A673 (cell line): ENCODE data around the gene ANKRD50. TPM values are rescaled to one million over a fixed set of nuclear protein-coding genes. Genes with fewer than 3 reads are reported as not detected.

Experiments
- BruUV-seq: library from RNA; stranded (reverse); fragments of 400-500 nt; replicated peaks from 2 replicates; lab custom pipeline; 2021; lab: Mats Ljungman, UMichigan
- CTCF ChIA-PET: fragments of 300-600 bp; sonication (Branson Sonifier 250); formaldehyde crosslinking; loops from one replicate; lab custom pipeline; 2022; ENCODE audit warnings: antibody characterized with exemption; lab: Charles Lee
- POLR2A ChIA-PET: fragments of 300-600 bp; sonication (Branson Sonifier 250); formaldehyde crosslinking; loops from one replicate; lab custom pipeline; 2022; ENCODE audit warnings: antibody characterized with exemption; ENCODE audit not compliant: low non-redundant PET; lab: Charles Lee
- DNase-seq: peaks from one replicate; pipeline ENCODE4 v3.0.0-alpha.2; 2015; ENCODE audit warnings: low spot score
- H3K27ac ChIP-seq: fragments of 200-600 bp; sonication (generic); 2 replicates; pipeline ENCODE4 v1.5.1; 2016; ENCODE audit warnings: mixed run types, low read depth, mild to moderate bottlenecking, mixed read lengths, antibody characterized with exemption, low read length; ENCODE audit not compliant: poor library complexity, severe bottlenecking
- H3K27me3 ChIP-seq: fragments of 200-600 bp; sonication (generic); replicated peaks from 2 replicates; pipeline ENCODE4 v1.6.1; 2017; ENCODE audit warnings: mixed run types, low read depth, mild to moderate bottlenecking, mixed read lengths, antibody characterized with exemption, low read length; ENCODE audit not compliant: insufficient read depth, poor library complexity
- H3K36me3 ChIP-seq: fragments of 200-600 bp; sonication (generic); 2 replicates; pipeline ENCODE4 v1.6.1; 2016; ENCODE audit warnings: mixed run types, mild to moderate bottlenecking, mixed read lengths, antibody characterized with exemption, low read length; ENCODE audit not compliant: insufficient read depth, poor library complexity, severe bottlenecking
- H3K4me1 ChIP-seq: fragments of 200-600 bp; sonication (generic); 2 replicates; pipeline ENCODE4 v1.6.1; 2017; ENCODE audit warnings: mixed run types, mild to moderate bottlenecking, mixed read lengths, antibody characterized with exemption, low read length; ENCODE audit not compliant: insufficient read depth, poor library complexity, severe bottlenecking
- H3K4me3 ChIP-seq: fragments of 200-600 bp; sonication (generic); 2 replicates; pipeline ENCODE4 v1.5.1; 2016; ENCODE audit warnings: low read depth, mixed run types, mild to moderate bottlenecking, mixed read lengths, low read length; ENCODE audit not compliant: poor library complexity, severe bottlenecking
- H3K9me3 ChIP-seq: fragments of 200-600 bp; sonication (generic); 2 replicates; pipeline ENCODE4 v1.6.1; 2016; ENCODE audit warnings: mixed run types, low read depth, mild to moderate bottlenecking, mixed read lengths, antibody characterized with exemption, low read length; ENCODE audit not compliant: poor library complexity, severe bottlenecking
- EZH2 ChIP-seq: fragments of 200-600 bp; sonication (generic); IDR thresholded peaks from 2 replicates; pipeline ENCODE4 v1.6.1; 2017; ENCODE audit warnings: borderline replicate concordance, low read depth, mild to moderate bottlenecking, mixed read lengths, antibody characterized with exemption, low read length; ENCODE audit not compliant: poor library complexity, severe bottlenecking
- intact Hi-C: fragments of 100-400 bp; cut with micrococcal nuclease; formaldehyde crosslinking; loops from one replicate; pipeline ENCODE4 v1.10.0; 2022; ENCODE audit not compliant: unreplicated experiment
- total RNA-seq: library from RNA; stranded (reverse); gene quantifications from 2 replicates; pipeline ENCODE4 v1.2.3, GENCODE V29; 2021
- TF ChIP-seq, protein P1 (sequence below): fragments of 300-800, 200-600 bp; sonication (generic); conservative IDR thresholded peaks from 2 replicates; pipeline ENCODE4 v1.5.1; 2017; ENCODE audit warnings: low read depth, mild to moderate bottlenecking, antibody characterized with exemption, low read length, moderate library complexity, mixed read lengths

ANKRD50 gene
- total RNA-seq, 1 experiment from 2014 or later: 18.4 TPM

DNA sequence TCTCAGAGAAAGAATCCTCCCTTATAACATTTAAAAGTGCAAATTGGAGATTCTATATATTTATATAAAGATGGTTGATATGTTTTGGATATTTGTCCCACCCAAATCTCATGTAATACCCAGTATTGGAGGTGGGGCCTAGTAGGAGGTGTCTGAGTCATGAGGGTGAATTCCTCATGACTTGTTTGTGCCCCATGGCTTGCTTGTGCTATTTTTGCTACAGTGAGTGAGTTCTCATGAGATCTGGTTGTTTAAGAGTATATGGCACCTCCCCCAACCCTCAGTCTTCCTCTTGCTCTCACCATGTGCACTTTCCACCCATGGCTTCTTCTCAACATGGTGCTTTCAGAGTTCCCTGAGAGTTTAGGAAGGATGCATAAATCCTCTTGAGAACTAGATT, 9.5 kb upstream of the ANKRD50 start:
- intact Hi-C loops: no loop called here
- no peak for TF ChIP-seq EZH2
- TF ChIP-seq, protein P1, sequence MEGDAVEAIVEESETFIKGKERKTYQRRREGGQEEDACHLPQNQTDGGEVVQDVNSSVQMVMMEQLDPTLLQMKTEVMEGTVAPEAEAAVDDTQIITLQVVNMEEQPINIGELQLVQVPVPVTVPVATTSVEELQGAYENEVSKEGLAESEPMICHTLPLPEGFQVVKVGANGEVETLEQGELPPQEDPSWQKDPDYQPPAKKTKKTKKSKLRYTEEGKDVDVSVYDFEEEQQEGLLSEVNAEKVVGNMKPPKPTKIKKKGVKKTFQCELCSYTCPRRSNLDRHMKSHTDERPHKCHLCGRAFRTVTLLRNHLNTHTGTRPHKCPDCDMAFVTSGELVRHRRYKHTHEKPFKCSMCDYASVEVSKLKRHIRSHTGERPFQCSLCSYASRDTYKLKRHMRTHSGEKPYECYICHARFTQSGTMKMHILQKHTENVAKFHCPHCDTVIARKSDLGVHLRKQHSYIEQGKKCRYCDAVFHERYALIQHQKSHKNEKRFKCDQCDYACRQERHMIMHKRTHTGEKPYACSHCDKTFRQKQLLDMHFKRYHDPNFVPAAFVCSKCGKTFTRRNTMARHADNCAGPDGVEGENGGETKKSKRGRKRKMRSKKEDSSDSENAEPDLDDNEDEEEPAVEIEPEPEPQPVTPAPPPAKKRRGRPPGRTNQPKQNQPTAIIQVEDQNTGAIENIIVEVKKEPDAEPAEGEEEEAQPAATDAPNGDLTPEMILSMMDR: no peak
- BruUV-seq: no TSS peak
- ChIA-PET CTCF (no interaction called here), POLR2A (no interaction called here)
- Histone ChIP-seq H3K9me3 (no peaks in the 10 kb centered on the region), H3K4me3 (no peak overlapping the region), H3K36me3 (no peaks in the 10 kb centered on the region), H3K27ac (no peak overlapping the region), H3K4me1 (no peaks in the 10 kb centered on the region), H3K27me3 (no peaks in the 10 kb centered on the region)
- DNase-seq: no peak

DNA sequence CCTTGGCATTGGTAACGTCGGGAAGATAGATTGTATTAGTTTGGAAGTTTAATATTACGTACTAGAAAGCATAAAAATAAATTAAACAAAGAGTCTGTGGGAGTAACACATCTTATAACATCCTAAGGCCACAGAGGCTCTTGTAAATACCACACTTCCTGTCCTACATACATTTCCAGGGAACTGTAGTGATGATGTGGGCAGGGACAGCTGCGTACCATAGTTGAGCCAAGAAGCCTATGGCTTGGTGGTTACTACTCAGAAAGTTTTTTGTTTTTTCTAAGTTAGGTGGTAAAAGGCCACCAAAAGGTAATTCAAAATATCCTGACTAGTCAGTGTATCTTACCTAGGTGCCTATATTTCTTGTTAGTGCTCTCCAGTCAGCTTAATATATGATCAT, 4.6 kb upstream of the ANKRD50 start:
- DNase-seq: no peak
- CTCF ChIA-PET: no interaction called here

DNA sequence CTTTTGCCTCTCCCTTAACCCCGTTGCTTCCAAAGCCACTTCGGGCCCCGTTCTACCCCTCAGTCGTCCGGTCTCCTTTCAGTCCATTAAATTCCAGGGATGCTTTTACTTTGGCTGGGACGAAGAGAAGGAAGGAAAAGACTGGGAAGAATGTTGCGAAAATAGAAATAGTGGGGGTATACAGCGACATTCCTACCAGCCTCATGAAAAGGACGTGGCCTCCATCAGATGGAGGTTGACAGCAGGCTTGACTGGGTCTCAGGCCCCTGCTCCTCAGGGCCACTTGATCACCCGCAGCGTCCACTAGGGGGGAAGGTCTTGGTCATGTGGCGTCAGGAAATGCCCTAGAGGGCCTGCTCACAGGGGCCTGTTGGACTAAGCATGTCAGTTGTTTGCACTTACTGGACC, 657 bp upstream of the ANKRD50 start:
- TSS peak; percentile 97 for BruUV-seq
- intact Hi-C loops: loop anchor here (5.0 to 10.0 kb wide), 3 partner anchors 232 to 529 kb away; no protein-coding TSS in a partner anchor
- Histone ChIP-seq H3K27ac (peak overlapping the region; percentile 96), H3K4me3 (peak overlapping the region; percentile 92), H3K4me1 (peaks cover 21% of the 10 kb centered on the region), H3K36me3 (no peaks in the 10 kb centered on the region), H3K9me3 (no peaks in the 10 kb centered on the region), H3K27me3 (no peaks in the 10 kb centered on the region)
- TF ChIP-seq, protein P1: peak; percentile 34; the same call in 1 of the 2 replicates
- TF ChIP-seq EZH2: no peak
- ChIA-PET CTCF (no interaction called here), POLR2A (no interaction called here)
- peak; percentile 59 for DNase-seq

More for the DNA sequence above, 4.6 kb upstream of the ANKRD50 start:
- H3K36me3 ChIP-seq: no peaks in the 10 kb centered on the region
- intact Hi-C loops: loop anchor here (10.0 kb wide), 1 partner anchor 228 kb away; no protein-coding TSS in a partner anchor
- H3K27ac ChIP-seq: no peak overlapping the region
- no peak overlapping the region for H3K4me3 ChIP-seq
- TF ChIP-seq, protein P1: no peak
- no peak for TF ChIP-seq EZH2
- H3K27me3 ChIP-seq: no peaks in the 10 kb centered on the region
- POLR2A ChIA-PET: no interaction called here
- BruUV-seq: no TSS peak
- peaks cover 8% of the 10 kb centered on the region for H3K4me1 ChIP-seq
- no peaks in the 10 kb centered on the region for H3K9me3 ChIP-seq
